HepG2 (cell line): ENCODE data around the gene PODXL. TPM values are rescaled to one million over a fixed set of nuclear protein-coding genes. Genes with fewer than 3 reads are reported as not detected.

Experiments used
- ATAC-seq: fragments of 200-7000 bp; cut with Tn5 transposase; 3 replicates; pipeline ENCODE4 v1.9.1; 2020; ENCODE audit warnings: mild to moderate bottlenecking, moderate library complexity
- BruUV-seq: library from RNA; stranded (reverse); fragments of 400-500 nt; replicated peaks from 2 replicates; lab custom pipeline; 2021; lab: Mats Ljungman, UMichigan
- CTCF ChIA-PET: fragments of 300-600 bp; formaldehyde crosslinking; extraction: SDS; loops from one replicate; lab custom pipeline; 2021; ENCODE audit warnings: low total read pairs, inconsistent platforms, low intra/inter-chr PET ratio; lab: Yijun Ruan, JAX
- POLR2A ChIA-PET: fragments of 350-600 bp; sonication (Branson Sonifier 250); formaldehyde crosslinking; loops from one replicate; lab custom pipeline; 2020; ENCODE audit warnings: antibody characterized with exemption, inconsistent platforms; lab: Yijun Ruan, JAX
- DNase-seq: peaks from one replicate; pipeline ENCODE4 v3.0.0-alpha.2; 2015; ENCODE audit warnings: low spot score
- FAIRE-seq: peaks from 3 replicates; lab custom pipeline; 2011; peaks lifted over from hg19 to GRCh38; lab: Jason Lieb, UNC
- H2AFZ ChIP-seq: one replicate; pipeline ENCODE4 v1.6.1; 2011; ENCODE audit warnings: low read length, inconsistent platforms
- H3K27ac ChIP-seq: fragments of 300-600 bp; 3 replicates; pipeline ENCODE4 v1.8.0; 2011; ENCODE audit warnings: mixed run types, mild to moderate bottlenecking, mixed read lengths, low read length, inconsistent platforms; ENCODE audit not compliant: insufficient read depth; ENCODE audit errors: extremely low read length
- H3K27me3 ChIP-seq, 2 experiments: fragments of 200-600 bp in 1 of 2; 2 replicates in 1 of 2; 3 replicates in 1 of 2; pipeline versions ENCODE4 v1.6.0 to v1.8.0; 2011; ENCODE audit warnings: low read length in 2 of 2, mild to moderate bottlenecking in 2 of 2, moderate library complexity in 2 of 2, inconsistent platforms in 1 of 2; ENCODE audit not compliant: insufficient read depth in 2 of 2, control insufficient read depth in 1 of 2
- H3K36me3 ChIP-seq, 2 experiments: fragments of 200-600 bp in 1 of 2; replicated peaks in 1 of 2; 2 replicates in 1 of 2; 3 replicates in 1 of 2; pipeline versions ENCODE4 v1.5.1 to v1.8.0; 2011; ENCODE audit warnings: low read length in 2 of 2, inconsistent platforms in 1 of 2; ENCODE audit not compliant: insufficient read depth in 2 of 2, control insufficient read depth in 1 of 2
- H3K4me1 ChIP-seq: 2 replicates; pipeline ENCODE4 v1.5.1; 2012; ENCODE audit warnings: low read length, inconsistent platforms; ENCODE audit not compliant: insufficient read depth
- H3K4me2 ChIP-seq: 2 replicates; pipeline ENCODE4 v1.6.0; 2011; ENCODE audit warnings: low read depth, low read length, inconsistent platforms
- H3K4me3 ChIP-seq, 3 experiments: fragments of 200-600 bp in 1 of 3; sonication (generic), shearing (Covaris generic) in 1 of 3; replicated peaks in 1 of 3; 2 replicates each; pipeline ENCODE4 v1.5.1; 2011 to 2016; ENCODE audit warnings: low read length in 3 of 3, inconsistent platforms in 2 of 3, low read depth in 2 of 3, mild to moderate bottlenecking in 2 of 3, control low read depth in 1 of 3, mixed read lengths in 1 of 3; ENCODE audit not compliant: insufficient read depth in 1 of 3
- H3K79me2 ChIP-seq: one replicate; pipeline ENCODE4 v1.6.1; 2011; ENCODE audit warnings: low read length, inconsistent platforms; ENCODE audit not compliant: insufficient read depth
- H3K9ac ChIP-seq: 2 replicates; pipeline ENCODE4 v1.6.0; 2011; ENCODE audit warnings: mild to moderate bottlenecking, low read depth, low read length, inconsistent platforms; ENCODE audit not compliant: insufficient read depth
- H3K9me3 ChIP-seq: 2 replicates; pipeline ENCODE4 v1.5.1; 2012; ENCODE audit warnings: mild to moderate bottlenecking, low read length
- H4K20me1 ChIP-seq: 2 replicates; pipeline ENCODE4 v1.6.0; 2011; ENCODE audit warnings: inconsistent platforms, mild to moderate bottlenecking, low read length, moderate library complexity; ENCODE audit not compliant: insufficient read depth
- ARNT ChIP-seq: fragments of 450-650 bp; IDR thresholded peaks from 2 replicates; pipeline ENCODE4 v1.6.1; 2017
- ASH2L ChIP-seq: fragments of 300-600, 200-600 bp; sonication (generic); IDR thresholded peaks from 2 replicates; pipeline ENCODE4 v1.7.0; 2017; ENCODE audit warnings: low read depth, mild to moderate bottlenecking, moderate library complexity, mixed read lengths, low read length; ENCODE audit not compliant: insufficient read length
- CEBPB ChIP-seq: IDR thresholded peaks from 2 replicates; pipeline ENCODE4 v1.6.1; 2011; ENCODE audit warnings: low read depth, low read length, improper control_type of control experiment, borderline replicate concordance
- HDAC6 ChIP-seq: fragments of 200-600 bp; sonication (generic); IDR thresholded peaks from 2 replicates; pipeline ENCODE4 v1.7.0; 2017; ENCODE audit warnings: mild to moderate bottlenecking, antibody characterized with exemption, low read length, low read depth
- HOXA3 ChIP-seq: sonication (generic); formaldehyde crosslinking; IDR thresholded peaks from 2 replicates; pipeline ENCODE4 v1.5.0; 2020; ENCODE audit warnings: missing genetic modification reagents
- MAZ ChIP-seq, 2 experiments: sonication (generic) in 1 of 2; formaldehyde crosslinking in 1 of 2; IDR thresholded peaks; 2 replicates each; pipeline versions ENCODE4 v1.5.0 to v1.6.1; 2012 to 2020; ENCODE audit warnings: low read depth in 2 of 2, mild to moderate bottlenecking in 2 of 2, borderline replicate concordance in 1 of 2, improper control_type of control experiment in 1 of 2, low read length in 1 of 2, missing genetic modification reagents in 1 of 2, moderate library complexity in 1 of 2
- ZNF124 ChIP-seq: sonication (generic); formaldehyde crosslinking; IDR thresholded peaks from 2 replicates; pipeline ENCODE4 v1.4.0; 2020; ENCODE audit warnings: missing genetic modification reagents
- ZNF263 ChIP-seq: sonication (generic); formaldehyde crosslinking; IDR thresholded peaks from 2 replicates; pipeline ENCODE4 v1.4.0; 2020; ENCODE audit warnings: missing genetic modification reagents
- WGBS: methylation state at CpG from one replicate; pipeline ENCODE4 v1.1.6; 2017; ENCODE audit warnings: low lambda C conversion rate; 5-methylcytosine and 5-hydroxymethylcytosine counted together
- in situ Hi-C: cut with HindIII; loops from 2 replicates; pipeline ENCODE4 v1.10.0; 2017; ENCODE audit warnings: low pct_unique_long_range_greater_than_20kb; ENCODE audit not compliant: extremely low pct_ligation_motif_present
- intact Hi-C: fragments of 100-400 bp; cut with micrococcal nuclease; formaldehyde crosslinking; loops from one replicate; pipeline ENCODE4 v1.10.0; 2022; ENCODE audit not compliant: unreplicated experiment
- polyA plus RNA-seq, 8 experiments: library from polyadenylated mRNA; depleted of rRNA in 3 of 8; stranded (reverse) in 7 of 8; unstranded in 1 of 8; fragments of >200 nt; fragmentation: Illumina TruSeq in 4 of 8; extraction: Trizol in 4 of 8; gene quantifications; 2 replicates each; pipeline versions ENCODE4 v1.2.1 to v1.2.3, GENCODE V29; 2011 to 2016; ENCODE audit warnings: low read depth in 4 of 8, missing spikeins in 1 of 8, mixed read lengths in 1 of 8; ENCODE audit not compliant: insufficient read depth in 1 of 8
- total RNA-seq, 5 experiments: library from RNA; depleted of rRNA; stranded (reverse); fragments of >200 nt; fragmentation: Illumina TruSeq; extraction: Trizol; gene quantifications; 2 replicates each; pipeline ENCODE4 v1.2.3, GENCODE V29; 2016; ENCODE audit warnings: low read depth in 1 of 5
- TF ChIP-seq, protein P1 (sequence below): sonication (generic); formaldehyde crosslinking; conservative IDR thresholded peaks from 2 replicates; pipeline ENCODE4 v1.5.0; 2020; ENCODE audit warnings: missing genetic modification reagents

Gene PODXL
- total and polyA plus RNA-seq, 2 of the 13 experiments (the other 11 are each of a cell fraction or from before 2014, with no cell fraction given), result 0.22 to 0.54 TPM

- ChIA-PET CTCF (no interaction called here), POLR2A (no interaction called here)
- Histone ChIP-seq H3K36me3 (peaks cover 0 to 9% of the 10 kb centered on the region in 2 experiments; a peak in 2 of 5 replicates), H3K27ac (no peak overlapping the region), H3K27me3 (no peaks in the 10 kb centered on the region), H3K4me3 (no peak overlapping the region), H3K79me2 (no peaks in the 10 kb centered on the region), H3K4me1 (no peaks in the 10 kb centered on the region), H3K9ac (no peak overlapping the region), H2AFZ (no peak overlapping the region), H3K4me2 (no peak overlapping the region), H3K9me3 (no peaks in the 10 kb centered on the region), H4K20me1 (no peaks in the 10 kb centered on the region)
- BruUV-seq, result no TSS peak
- 82% methylated on average over 1 of the region's 1 CpG for WGBS
- in situ Hi-C loops, result no loop called here
- intact Hi-C loops, result no loop called here
- TF ChIP-seq, protein P1, sequence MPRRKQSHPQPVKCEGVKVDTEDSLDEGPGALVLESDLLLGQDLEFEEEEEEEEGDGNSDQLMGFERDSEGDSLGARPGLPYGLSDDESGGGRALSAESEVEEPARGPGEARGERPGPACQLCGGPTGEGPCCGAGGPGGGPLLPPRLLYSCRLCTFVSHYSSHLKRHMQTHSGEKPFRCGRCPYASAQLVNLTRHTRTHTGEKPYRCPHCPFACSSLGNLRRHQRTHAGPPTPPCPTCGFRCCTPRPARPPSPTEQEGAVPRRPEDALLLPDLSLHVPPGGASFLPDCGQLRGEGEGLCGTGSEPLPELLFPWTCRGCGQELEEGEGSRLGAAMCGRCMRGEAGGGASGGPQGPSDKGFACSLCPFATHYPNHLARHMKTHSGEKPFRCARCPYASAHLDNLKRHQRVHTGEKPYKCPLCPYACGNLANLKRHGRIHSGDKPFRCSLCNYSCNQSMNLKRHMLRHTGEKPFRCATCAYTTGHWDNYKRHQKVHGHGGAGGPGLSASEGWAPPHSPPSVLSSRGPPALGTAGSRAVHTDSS (CRISPR knock-in tag), result no peak
- TF ChIP-seq CEBPB (no peak), HOXA3 (no peak), HDAC6 (no peak), ASH2L (no peak), ARNT (no peak), ZNF263 (CRISPR knock-in tag) (no peak), ZNF124 (CRISPR knock-in tag) (no peak), MAZ (IDR thresholded peaks at IDR 0.05; ENCODE audit: borderline replicate concordance, low read depth, low read length) (no peak), MAZ (CRISPR knock-in tag; IDR thresholded peaks at IDR 0.05; ENCODE audit: low read depth) (no peak)
- FAIRE-seq (no peak), DNase-seq (no peak), ATAC-seq (no peak)
These were observed 67.2 kb downstream of the PODXL start for GRCh38 chr7:131489196-131489595.
